K562 (cell line): ENCODE data around the gene MAPRE2.

Experiments
- HCFC1 ChIP-seq: IDR thresholded peaks from 2 replicates; pipeline ENCODE4 v1.6.1; 2012; ENCODE audit warnings: low read depth, low read length, improper control_type of control experiment
- RFX5 ChIP-seq: IDR thresholded peaks from 2 replicates; pipeline ENCODE4 v1.6.1; 2011; ENCODE audit warnings: low read depth, mild to moderate bottlenecking, improper control_type of control experiment, low read length
- TF ChIP-seq, protein P1 (sequence below): sonication (generic); formaldehyde crosslinking; IDR thresholded peaks from 2 replicates; pipeline ENCODE4 v1.8.0; 2023; ENCODE audit warnings: mild to moderate bottlenecking, missing genetic modification reagents

DNA sequence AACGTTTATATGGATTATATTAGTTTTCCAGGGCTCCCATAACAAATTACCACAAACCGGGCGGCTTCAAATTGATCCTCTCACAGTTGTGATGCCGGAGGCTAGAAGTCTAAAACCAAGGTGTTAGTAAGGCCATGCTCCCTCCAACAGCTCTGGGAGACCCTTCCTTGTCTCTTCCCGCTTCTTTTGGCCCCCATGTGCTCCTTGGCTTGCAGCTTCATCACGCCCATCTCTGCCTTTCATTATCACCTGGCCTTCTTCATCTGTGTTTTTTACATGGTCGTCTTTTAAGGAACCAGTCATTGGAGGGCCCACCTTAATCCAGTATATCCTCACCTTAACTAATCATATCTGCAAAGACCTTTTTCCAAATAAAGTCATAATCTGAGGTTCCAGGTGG, 13.9 kb downstream of the MAPRE2 start:
- TF ChIP-seq HCFC1, result no peak
- TF ChIP-seq, protein P1, sequence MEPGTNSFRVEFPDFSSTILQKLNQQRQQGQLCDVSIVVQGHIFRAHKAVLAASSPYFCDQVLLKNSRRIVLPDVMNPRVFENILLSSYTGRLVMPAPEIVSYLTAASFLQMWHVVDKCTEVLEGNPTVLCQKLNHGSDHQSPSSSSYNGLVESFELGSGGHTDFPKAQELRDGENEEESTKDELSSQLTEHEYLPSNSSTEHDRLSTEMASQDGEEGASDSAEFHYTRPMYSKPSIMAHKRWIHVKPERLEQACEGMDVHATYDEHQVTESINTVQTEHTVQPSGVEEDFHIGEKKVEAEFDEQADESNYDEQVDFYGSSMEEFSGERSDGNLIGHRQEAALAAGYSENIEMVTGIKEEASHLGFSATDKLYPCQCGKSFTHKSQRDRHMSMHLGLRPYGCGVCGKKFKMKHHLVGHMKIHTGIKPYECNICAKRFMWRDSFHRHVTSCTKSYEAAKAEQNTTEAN, result no peak
- TF ChIP-seq RFX5, result no peak
